MCF 10A (cell line): ENCODE measurements around the gene FLNA. TPM values are rescaled to one million over a fixed set of nuclear protein-coding genes. Genes with fewer than 3 reads are reported as not detected.

Experiments used
- BruUV-seq: library from RNA; stranded (reverse); fragments of 400-500 nt; replicated peaks from 2 replicates; lab custom pipeline; 2021; lab: Mats Ljungman, UMichigan
- CTCF ChIA-PET: fragments of 300-600 bp; sonication (Branson Sonifier 250); formaldehyde crosslinking; extraction: SDS; loops from one replicate; lab custom pipeline; 2021; ENCODE audit warnings: antibody characterized with exemption, inconsistent platforms; lab: Yijun Ruan, JAX
- POLR2A ChIA-PET: fragments of 300-600, 350-650 bp; sonication (Branson Sonifier 250); formaldehyde crosslinking; extraction: SDS; loops from one replicate; lab custom pipeline; 2020; ENCODE audit warnings: antibody characterized with exemption, inconsistent platforms; lab: Yijun Ruan, JAX
- DNase-seq: peaks from one replicate; pipeline ENCODE4 v3.0.0-alpha.2; 2018; ENCODE audit not compliant: unreplicated experiment
- H3K27ac Mint-ChIP-seq: one replicate; pipeline ENCODE4 v1.8.0; 2022; ENCODE audit warnings: mild to moderate bottlenecking, low read depth, mixed read lengths; ENCODE audit not compliant: unreplicated experiment
- H3K27me3 Mint-ChIP-seq: one replicate; pipeline ENCODE4 v1.8.0; 2022; ENCODE audit warnings: mixed read lengths; ENCODE audit not compliant: insufficient read depth, unreplicated experiment
- H3K36me3 Mint-ChIP-seq: one replicate; pipeline ENCODE4 v1.8.0; 2022; ENCODE audit warnings: mild to moderate bottlenecking, moderate library complexity, mixed read lengths; ENCODE audit not compliant: insufficient read depth, unreplicated experiment
- H3K4me1 Mint-ChIP-seq: one replicate; pipeline ENCODE4 v1.8.0; 2022; ENCODE audit warnings: mixed read lengths; ENCODE audit not compliant: insufficient read depth, unreplicated experiment
- H3K4me3 Mint-ChIP-seq: one replicate; pipeline ENCODE4 v1.8.0; 2022; ENCODE audit warnings: mild to moderate bottlenecking, moderate library complexity, mixed read lengths; ENCODE audit not compliant: unreplicated experiment
- H3K9me3 Mint-ChIP-seq: one replicate; pipeline ENCODE4 v1.8.0; 2022; ENCODE audit warnings: mixed read lengths; ENCODE audit not compliant: unreplicated experiment
- CTCF ChIP-seq: fragments of 200-600 bp; IDR thresholded peaks from one replicate; pipeline ENCODE4 v1.8.0; 2022; ENCODE audit warnings: antibody characterized with exemption, mild to moderate bottlenecking; ENCODE audit not compliant: unreplicated experiment
- intact Hi-C: fragments of 100-400 bp; cut with micrococcal nuclease; formaldehyde crosslinking; loops from 2 replicates; pipeline ENCODE4 v1.14.1; 2022
- total RNA-seq: library from RNA; stranded (reverse); gene quantifications from 2 replicates; pipeline ENCODE4 v1.2.3, GENCODE V29; 2022

Gene FLNA
- total RNA-seq, 1 experiment from 2014 or later, result 1,218 TPM

GRCh38 chrX:154323537-154323936, 50.9 kb downstream of the FLNA start:
- DNase-seq, result no peak
- H3K27me3 Mint-ChIP-seq, result peaks cover 94% of the 10 kb centered on the region
- no peak overlapping the region for H3K4me3 Mint-ChIP-seq
- no peaks in the 10 kb centered on the region for H3K4me1 Mint-ChIP-seq
- no peaks in the 10 kb centered on the region for H3K9me3 Mint-ChIP-seq
- ChIA-PET CTCF (no interaction called here), POLR2A (no interaction called here)
- H3K36me3 Mint-ChIP-seq, result no peaks in the 10 kb centered on the region
- no TSS peak for BruUV-seq
- intact Hi-C loops, result no loop called here
- no peak for TF ChIP-seq CTCF
- no peak overlapping the region for H3K27ac Mint-ChIP-seq

- intact Hi-C loops, result no loop called here
- H3K4me3 Mint-ChIP-seq, result no peak overlapping the region
- peaks cover 91% of the 10 kb centered on the region for H3K27me3 Mint-ChIP-seq
- no peak overlapping the region for H3K27ac Mint-ChIP-seq
- TF ChIP-seq CTCF, result no peak
- POLR2A ChIA-PET, result interaction anchor here (0.6 kb wide), 1 partner anchor 59 kb away, joined by 3 read pairs; no protein-coding TSS in a partner anchor
- no peaks in the 10 kb centered on the region for H3K9me3 Mint-ChIP-seq
- DNase-seq, result no peak
- no peaks in the 10 kb centered on the region for H3K4me1 Mint-ChIP-seq
- H3K36me3 Mint-ChIP-seq, result no peaks in the 10 kb centered on the region
- BruUV-seq, result no TSS peak
- CTCF ChIA-PET, result interaction anchor here (0.6 kb wide), 1 partner anchor 205 kb away, joined by 4 read pairs; no protein-coding TSS in a partner anchor
Observed at GRCh38 chrX:154322890-154323289, 51.5 kb downstream of the FLNA start.

- ChIA-PET CTCF (no interaction called here), POLR2A (no interaction called here)
- Mint-ChIP-seq H3K4me1 (no peaks in the 10 kb centered on the region), H3K27me3 (peaks cover 90% of the 10 kb centered on the region), H3K27ac (no peak overlapping the region), H3K4me3 (no peak overlapping the region), H3K9me3 (no peaks in the 10 kb centered on the region), H3K36me3 (no peaks in the 10 kb centered on the region)
- no TSS peak for BruUV-seq
- intact Hi-C loops, result no loop called here
- TF ChIP-seq CTCF, result no peak
- peak; percentile 41 for DNase-seq
Observed at GRCh38 chrX:154321594-154321993, 52.8 kb downstream of the FLNA start.

- intact Hi-C loops, result no loop called here
- Mint-ChIP-seq H3K27ac (no peak overlapping the region), H3K27me3 (peaks cover 86% of the 10 kb centered on the region), H3K4me3 (no peak overlapping the region), H3K4me1 (no peaks in the 10 kb centered on the region), H3K36me3 (no peaks in the 10 kb centered on the region), H3K9me3 (no peaks in the 10 kb centered on the region)
- DNase-seq, result no peak
- ChIA-PET POLR2A (no interaction called here), CTCF (no interaction called here)
- no peak for TF ChIP-seq CTCF
- BruUV-seq, result no TSS peak
Observed at GRCh38 chrX:154321152-154321551, 53.3 kb downstream of the FLNA start.
